Measurements from ENCODE around the gene COL9A3.
"Not testable (repeated sequence)": the region's sequence is repeated elsewhere in the genome, so short reads cannot be mapped to it uniquely, and the experiment has no call there.

The COL9A3 gene

GRCh38 chr20:62835931-62836861 lies 19.3 kb downstream of the COL9A3 start:
- DNase-seq (ENCODE audit: low read depth in 2 of 2): no peak

GRCh38 chr20:62836967-62837490 lies 20.2 kb downstream of the COL9A3 start:
- DNase-seq (ENCODE audit: low read depth in 2 of 2): no peak

GRCh38 chr20:62837790-62838127 lies 20.9 kb downstream of the COL9A3 start:
- DNase-seq (ENCODE audit: low read depth in 2 of 2): no peak

- no peak for DNase-seq (ENCODE audit: low read depth in 2 of 2)
Measured at GRCh38 chr20:62838128-62838891, 21.5 kb downstream of the COL9A3 start.

GRCh38 chr20:62839261-62839660 lies 22.4 kb downstream of the COL9A3 start:
- no peak for DNase-seq (ENCODE audit: low read depth in 2 of 2)

GRCh38 chr20:62839816-62840215 lies 23.0 kb downstream of the COL9A3 start:
- DNase-seq (ENCODE audit: low read depth in 2 of 2): no peak

GRCh38 chr20:62840244-62841197 lies 23.7 kb downstream of the COL9A3 start:
- no peak for DNase-seq (ENCODE audit: low read depth in 2 of 2)

GRCh38 chr20:62841705-62842212 lies 24.9 kb downstream of the COL9A3 start:
- no peak for DNase-seq (ENCODE audit: low read depth in 2 of 2)

- DNase-seq (ENCODE audit: low read depth in 2 of 2): no peak
Measured at GRCh38 chr20:62843656-62844055, 26.8 kb downstream of the COL9A3 start.

GRCh38 chr20:62844182-62844581 lies 27.3 kb downstream of the COL9A3 start:
- no peak for DNase-seq (ENCODE audit: low read depth in 2 of 2)

- no peak for DNase-seq (ENCODE audit: low read depth in 2 of 2)
Measured at GRCh38 chr20:62845416-62846160, 28.7 kb downstream of the COL9A3 start.

- DNase-seq (ENCODE audit: low read depth in 2 of 2): no peak
Measured at GRCh38 chr20:62846166-62846890, 29.5 kb downstream of the COL9A3 start.

- DNase-seq (ENCODE audit: low read depth in 2 of 2): not testable (repeated sequence)
Measured at GRCh38 chr20:62848917-62849316, 32.1 kb downstream of the COL9A3 start.

- no peak for DNase-seq (ENCODE audit: low read depth in 2 of 2)
Measured at GRCh38 chr20:62849431-62849830, 32.6 kb downstream of the COL9A3 start.

- DNase-seq (ENCODE audit: low read depth in 2 of 2): no peak
Measured at GRCh38 chr20:62850333-62850974, 33.6 kb downstream of the COL9A3 start.

- DNase-seq (ENCODE audit: low read depth in 2 of 2): no peak
Measured at GRCh38 chr20:62852196-62852595, 35.3 kb downstream of the COL9A3 start.

- no peak for DNase-seq (ENCODE audit: low read depth in 2 of 2)
Measured at GRCh38 chr20:62852841-62853240, 36.0 kb downstream of the COL9A3 start.

GRCh38 chr20:62853304-62853703 lies 36.5 kb downstream of the COL9A3 start:
- DNase-seq (ENCODE audit: low read depth in 2 of 2): not testable (repeated sequence)

- no peak for DNase-seq (ENCODE audit: low read depth in 2 of 2)
Measured at GRCh38 chr20:62854121-62854520, 37.3 kb downstream of the COL9A3 start.
